Activated CD8-positive, alpha-beta memory T cell treated with anti-CD3 and anti-CD28 coated beads, Interleukin-2, amount 50 U/mL, for 4 hours (primary cell): Measurements from ENCODE around the gene HAUS3.
A peak's percentile ranks its signal among the peaks of the same experiment; 100 is the strongest.

Experiments used
- DNase-seq: peaks from one replicate; pipeline ENCODE4 v3.0.0-alpha.2; 2020

The HAUS3 gene, protein sequence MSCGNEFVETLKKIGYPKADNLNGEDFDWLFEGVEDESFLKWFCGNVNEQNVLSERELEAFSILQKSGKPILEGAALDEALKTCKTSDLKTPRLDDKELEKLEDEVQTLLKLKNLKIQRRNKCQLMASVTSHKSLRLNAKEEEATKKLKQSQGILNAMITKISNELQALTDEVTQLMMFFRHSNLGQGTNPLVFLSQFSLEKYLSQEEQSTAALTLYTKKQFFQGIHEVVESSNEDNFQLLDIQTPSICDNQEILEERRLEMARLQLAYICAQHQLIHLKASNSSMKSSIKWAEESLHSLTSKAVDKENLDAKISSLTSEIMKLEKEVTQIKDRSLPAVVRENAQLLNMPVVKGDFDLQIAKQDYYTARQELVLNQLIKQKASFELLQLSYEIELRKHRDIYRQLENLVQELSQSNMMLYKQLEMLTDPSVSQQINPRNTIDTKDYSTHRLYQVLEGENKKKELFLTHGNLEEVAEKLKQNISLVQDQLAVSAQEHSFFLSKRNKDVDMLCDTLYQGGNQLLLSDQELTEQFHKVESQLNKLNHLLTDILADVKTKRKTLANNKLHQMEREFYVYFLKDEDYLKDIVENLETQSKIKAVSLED

DNA sequence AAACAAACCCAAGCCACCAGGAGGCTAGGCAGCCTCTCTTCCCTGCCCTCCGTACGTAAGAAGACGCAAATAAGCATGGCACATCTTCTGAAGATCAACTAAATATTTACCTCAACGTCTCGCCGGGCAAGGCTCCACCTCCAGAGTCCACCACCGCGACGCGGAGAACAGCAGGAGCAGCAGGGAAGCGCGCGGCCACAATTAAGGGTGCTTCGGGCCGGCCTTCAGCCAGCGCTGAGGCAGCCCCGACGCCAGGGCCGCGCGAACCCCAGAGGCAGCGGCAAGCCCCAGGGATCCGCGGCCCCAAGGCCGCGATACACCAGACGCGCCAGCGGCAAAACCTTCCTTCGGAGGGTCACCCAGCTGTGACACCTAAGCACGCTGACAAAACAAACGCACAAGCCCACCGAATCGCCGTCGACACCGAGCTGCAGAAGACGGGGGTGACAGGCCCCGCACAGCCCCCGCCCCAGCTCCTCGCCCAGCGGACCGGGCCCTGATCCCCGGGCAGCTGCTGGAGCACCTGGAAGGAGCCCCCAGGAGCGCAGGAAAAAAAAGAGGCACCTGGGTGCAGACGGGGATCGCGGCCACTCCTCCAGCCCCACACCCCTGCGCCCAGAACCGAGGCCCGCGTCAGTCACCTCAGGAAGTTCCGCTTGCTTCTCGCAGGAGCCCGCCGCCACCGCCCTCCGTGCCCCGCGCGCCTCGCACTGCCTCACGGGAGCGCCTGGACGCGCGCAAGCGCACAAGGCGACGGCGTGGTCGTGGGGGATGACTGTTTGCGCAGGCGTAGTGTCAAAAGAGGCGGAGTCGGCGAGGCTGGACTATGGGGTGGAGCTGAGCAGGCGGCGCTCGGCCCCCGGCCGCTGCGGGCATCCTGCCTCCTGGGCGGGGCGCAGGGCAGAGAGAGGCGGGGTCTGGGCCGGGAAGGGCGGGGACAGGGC is at the start of gene HAUS3, which contains the start of gene POLN:
TSS of gene HAUS3 (minus strand) at position 712 of the 944 bp plus-strand sequence. CDS start 1,175 bp downstream, outside the sequence.
TSS of gene POLN (minus strand) at position 712 of the 944 bp plus-strand sequence. CDS start 12,890 bp downstream, outside the sequence.
- peak; percentile 98 for DNase-seq

DNA sequence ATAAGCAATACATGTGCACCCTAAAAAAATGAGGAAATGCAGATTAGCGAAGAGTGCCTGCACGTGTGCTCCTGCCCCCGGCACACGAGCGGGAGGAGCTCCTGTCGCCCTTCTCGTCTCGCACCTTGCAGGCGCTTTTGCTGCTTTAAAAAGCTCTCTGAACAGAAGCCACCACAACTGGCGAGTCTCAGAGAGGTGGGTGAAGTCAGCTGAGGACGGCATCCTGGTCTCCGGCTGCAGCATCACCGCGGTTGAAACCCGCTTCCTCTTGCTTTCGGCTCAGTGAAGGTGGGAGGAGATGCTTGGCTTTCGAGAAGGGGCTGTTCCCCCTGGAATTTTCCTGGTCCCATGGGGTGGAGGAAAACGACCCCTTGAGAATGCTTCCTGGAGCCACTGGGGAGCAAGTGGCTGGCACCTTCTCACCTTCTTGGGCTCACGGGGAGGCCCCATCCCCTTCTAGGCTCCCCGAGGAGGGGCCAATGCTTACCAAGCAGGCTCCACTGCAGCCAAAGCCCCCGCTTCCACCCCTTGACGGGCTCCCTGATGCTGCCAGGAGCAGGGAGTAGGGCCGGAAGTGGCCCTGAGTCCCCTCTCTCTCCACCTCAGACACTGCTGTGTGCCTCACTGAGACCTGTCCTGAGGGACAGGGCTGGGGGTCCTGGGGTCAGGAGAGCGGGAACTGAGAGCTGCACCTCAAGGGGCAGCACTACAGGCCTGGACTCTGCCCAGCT is 49.2 kb upstream of the HAUS3 start:
- peak; percentile 72 for DNase-seq

DNA sequence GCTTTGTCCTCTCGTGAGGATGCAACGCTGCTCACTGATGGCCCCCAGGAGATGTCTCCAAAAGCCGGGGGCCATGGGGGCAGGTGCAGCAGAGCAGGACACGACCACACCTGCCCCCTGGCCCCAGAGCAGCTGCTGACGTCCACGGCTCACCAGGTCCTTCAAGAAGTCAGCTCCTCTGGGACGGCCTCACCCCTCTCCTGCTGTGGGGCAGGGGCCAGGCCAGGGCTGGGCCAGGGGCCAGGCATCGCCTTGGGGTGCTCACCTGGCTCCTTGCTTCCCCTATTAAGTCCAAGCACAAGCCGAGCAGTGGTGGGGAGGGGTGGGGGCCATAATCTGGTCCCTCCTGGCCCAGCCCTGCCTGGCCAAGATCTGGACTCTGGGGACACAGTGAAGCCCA is 48.6 kb upstream of the HAUS3 start:
- no peak for DNase-seq

DNA sequence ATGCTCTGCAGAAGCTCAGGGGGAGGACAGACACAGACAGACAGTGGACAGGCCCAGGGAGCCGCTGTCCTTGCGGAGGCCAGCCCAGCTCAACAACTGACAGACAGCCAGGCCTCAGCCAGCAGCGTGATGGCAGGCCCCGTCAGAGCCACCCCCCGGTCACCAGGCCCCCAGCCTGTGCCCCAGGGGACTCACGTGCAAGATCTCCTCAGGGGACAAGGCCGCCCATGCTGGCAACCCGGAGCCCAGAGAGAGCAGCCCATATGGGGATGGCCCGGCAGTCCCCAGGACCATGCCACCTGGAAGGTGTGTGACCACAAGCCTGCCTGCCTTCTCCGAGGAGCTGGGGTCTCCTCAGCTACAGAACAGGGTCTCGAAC is 48.0 kb upstream of the HAUS3 start:
- peak; percentile 12 for DNase-seq

DNA sequence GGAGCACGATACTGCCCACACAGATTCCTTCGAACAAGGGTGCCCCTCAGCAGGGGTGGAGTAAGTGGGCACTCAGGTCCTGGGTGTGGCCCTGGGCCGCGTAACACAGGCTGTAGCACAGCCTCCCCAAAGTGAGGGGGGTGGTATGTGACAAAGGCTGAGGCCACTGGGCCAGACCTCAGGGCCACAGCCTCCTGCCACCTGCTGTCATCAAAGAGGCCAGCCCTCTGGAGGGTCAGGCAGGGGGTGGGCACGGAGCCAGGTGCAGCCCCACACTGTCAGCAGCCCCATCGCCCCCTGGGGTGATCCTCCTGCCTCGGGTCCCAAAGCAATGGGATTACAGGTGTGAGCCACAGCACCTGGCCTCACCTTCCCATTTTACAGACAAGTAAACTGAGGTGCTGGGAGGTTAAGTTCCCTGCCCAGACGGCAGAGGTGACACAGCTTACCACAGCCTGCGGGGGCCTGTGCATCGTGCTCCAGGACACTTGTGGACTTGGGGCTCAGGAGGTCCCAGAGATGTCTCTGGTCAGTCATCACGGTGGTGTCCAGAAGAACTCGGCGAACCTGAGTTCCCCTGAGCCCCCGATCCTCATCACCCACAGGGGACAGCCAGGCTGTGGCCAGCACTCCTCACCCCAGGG is 47.5 kb upstream of the HAUS3 start:
- DNase-seq = peak; percentile 7

DNA sequence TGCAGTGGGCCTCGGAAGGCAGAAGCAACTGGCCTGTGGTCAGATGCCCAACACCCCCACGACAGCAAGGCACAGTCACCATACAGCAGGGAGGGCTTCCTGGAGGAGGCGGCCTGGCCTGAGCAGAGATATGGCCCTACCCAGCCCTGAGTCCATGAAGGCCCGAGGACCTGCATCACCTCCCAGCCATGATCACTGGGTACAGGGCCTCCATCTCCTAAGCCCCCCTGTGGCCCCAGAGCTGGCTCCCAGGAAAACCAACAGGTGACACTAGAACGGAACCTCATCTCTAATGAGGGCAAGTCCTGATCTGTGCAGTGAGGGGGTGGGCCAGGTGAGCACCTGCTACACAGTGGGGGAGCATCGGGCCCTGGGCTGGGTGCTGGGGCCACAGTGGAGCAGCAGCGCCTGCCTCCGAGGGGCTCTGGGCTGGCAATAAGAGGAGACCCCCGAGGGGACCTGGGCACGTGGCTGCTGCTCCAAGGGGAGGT is 46.2 kb upstream of the HAUS3 start:
- peak; percentile 14 for DNase-seq

DNA sequence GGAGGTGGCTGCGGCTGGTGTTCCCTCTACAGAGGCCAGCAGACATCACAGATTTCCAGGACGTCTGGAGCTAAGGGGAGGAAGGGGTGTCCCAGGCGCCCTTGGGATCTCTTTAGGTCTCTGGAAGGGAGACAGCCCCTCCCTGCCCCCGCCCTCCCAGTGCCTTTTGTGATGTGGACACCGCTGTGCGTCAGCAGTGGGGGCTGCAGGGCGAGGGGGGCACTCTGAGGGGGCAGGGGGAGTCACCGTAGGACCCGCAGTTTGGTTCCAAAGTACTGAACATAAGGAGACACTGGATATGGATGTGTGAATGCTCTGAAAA is 45.6 kb upstream of the HAUS3 start:
- DNase-seq = no peak

DNA sequence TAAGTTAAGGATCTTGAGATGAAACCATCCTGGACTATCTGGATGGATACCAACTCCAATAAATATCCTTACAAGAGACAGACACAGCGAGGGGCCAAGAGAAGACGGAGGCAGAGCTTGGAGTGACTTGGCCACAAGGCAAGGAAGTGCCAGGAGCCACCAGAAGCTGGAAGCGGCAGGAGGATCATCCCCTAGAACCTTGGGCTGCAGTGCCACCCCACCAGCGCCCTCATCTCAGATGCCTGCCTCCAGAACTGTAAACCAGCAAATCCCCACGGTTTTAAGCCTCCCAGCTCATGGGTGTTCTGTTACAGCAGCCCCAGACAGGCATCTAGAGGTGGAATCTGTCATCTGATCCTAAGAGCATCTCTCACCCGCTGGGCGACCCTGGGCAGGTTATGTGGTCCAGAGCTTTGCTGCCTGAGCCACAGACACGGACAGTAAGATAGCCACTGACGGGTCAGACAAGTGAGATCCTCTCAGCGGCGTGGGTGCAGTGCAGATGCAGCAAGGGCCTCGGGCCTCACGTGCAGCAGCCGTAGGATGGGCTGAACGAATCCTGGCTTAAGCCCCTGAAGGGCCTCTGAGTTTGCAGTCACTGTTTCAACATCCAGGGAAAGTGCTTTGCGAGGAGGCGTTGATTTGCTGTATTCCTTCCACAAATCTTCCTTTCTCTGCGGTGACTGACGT is 45.1 kb upstream of the HAUS3 start:
- peak; percentile 7 for DNase-seq

DNA sequence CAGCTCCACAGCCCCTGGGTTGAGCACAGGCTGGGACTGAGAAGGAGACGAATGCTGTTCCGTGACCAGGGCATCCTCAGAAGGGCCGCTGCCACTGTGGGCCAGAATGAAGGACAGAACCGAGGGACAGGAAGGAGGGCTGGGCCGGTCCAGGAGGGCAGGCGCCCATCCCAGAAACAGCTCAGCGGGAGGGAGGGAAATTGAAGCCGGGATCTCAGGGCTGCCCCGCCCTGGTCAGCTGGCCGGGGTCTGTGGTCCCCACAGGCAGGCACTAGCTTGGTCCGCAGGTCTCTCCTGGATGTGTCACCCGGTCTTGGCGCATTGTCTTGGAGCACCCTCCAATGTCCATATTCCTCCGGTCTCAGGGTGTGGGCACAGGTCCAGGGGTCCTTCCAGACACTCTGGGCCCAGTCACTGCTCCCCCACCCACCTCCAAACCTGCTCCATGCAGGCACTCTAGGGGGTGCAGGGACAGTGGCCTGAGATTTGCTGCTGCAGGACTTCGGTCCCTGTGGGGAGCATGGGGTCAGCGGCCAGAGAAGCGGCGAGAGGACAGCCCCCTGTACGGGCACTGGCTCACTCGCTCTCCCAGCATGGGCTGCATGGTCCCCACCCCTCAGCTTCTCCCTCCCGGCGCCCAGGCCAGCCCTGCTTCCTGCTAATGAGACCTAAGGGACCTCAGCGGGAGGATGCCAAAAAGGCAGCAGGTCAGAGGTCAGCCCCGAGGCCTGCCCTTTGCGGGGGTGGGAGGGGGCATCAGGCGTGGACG is 43.9 kb upstream of the HAUS3 start:
- DNase-seq = peak; percentile 15

DNA sequence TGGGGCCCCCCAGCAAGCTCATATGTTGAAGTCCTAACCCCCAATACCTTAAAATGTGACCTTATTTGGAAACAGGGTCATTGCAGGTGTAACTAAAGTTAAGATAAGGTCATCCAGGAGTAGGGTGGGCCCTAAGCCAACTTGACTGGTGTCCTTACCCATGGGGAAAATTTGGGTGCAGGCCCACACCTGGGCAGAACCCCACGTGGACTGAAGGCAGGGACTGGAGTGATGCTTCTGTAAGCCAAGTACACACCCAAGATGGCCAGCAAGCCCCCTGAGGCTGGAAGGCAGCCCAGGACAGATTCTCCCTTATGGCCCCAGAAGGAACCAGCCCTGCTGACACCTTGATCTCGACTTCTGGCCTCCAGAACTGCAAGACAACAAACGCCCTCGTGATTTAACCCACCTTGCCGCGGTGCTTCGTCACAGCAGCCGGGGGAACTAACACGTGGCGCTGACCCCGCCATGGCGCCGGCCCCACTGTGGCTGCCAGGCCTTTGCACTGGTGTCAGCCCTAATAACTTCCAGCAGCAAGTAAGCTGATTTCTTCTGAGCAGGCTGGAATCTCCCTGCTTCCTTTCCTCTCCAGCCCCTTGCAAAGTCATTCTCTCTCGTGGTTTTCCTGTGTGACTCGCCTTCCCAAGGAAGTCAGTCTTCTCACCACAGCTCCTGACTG is 43.2 kb upstream of the HAUS3 start:
- peak; percentile 16 for DNase-seq

DNA sequence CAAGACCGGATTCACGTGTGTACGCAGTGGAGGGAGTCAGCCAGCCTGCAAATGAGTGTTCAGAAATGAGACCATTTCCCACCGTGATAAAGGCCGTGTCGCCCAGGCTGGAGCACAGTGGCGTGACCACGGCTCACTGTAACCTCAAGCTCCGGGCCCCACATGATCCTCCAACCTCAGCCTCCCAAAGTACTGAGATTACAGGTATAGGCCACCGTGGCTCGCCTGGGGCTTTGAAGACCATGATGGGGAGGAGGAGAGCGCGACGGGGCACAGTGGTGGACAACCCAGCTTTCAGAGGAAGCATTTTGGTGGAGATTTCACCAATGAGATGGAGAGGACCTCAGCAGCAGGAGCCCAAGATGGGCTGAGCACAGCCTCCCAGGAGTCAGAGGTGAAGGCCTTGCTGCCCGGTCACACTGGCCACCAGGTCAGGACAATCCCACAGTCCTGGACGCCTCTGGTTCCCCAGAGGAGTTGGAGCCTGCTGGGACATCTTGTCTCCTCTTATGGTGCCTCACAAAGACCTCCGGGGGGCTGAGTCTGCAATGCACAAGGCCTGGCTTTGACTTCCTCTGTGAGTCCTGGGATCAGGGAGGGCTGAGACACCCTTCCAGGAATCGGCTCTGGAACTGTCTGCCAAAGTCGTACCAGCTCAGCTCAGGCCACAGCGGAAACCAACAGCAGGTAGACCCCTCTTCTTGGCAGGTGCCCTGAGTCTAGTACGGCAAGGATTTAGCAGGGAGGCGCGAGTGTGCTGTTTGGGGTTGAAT is 42.4 kb upstream of the HAUS3 start:
- no peak for DNase-seq

DNA sequence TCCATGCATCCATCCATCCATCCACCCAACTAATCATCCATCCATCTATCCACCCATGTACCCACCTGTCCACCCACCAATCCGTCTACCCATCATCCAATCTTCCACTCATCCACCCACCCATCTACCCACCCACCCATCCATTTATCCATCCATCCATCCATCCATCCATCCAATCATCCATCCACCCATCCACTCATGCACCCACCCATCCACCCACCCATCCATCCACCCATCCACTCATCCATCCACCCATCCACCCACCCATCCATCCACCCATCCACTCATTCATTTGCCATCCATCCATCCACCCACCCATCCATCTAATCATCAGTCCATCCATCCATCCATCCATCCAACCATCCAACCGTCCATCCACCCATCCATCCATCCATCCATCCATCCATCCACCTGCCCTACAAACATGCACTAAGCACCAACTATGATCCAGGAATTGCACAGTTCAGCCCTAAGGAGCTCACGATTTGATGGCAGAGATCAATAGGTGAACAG is 41.3 kb upstream of the HAUS3 start:
- no peak for DNase-seq

DNA sequence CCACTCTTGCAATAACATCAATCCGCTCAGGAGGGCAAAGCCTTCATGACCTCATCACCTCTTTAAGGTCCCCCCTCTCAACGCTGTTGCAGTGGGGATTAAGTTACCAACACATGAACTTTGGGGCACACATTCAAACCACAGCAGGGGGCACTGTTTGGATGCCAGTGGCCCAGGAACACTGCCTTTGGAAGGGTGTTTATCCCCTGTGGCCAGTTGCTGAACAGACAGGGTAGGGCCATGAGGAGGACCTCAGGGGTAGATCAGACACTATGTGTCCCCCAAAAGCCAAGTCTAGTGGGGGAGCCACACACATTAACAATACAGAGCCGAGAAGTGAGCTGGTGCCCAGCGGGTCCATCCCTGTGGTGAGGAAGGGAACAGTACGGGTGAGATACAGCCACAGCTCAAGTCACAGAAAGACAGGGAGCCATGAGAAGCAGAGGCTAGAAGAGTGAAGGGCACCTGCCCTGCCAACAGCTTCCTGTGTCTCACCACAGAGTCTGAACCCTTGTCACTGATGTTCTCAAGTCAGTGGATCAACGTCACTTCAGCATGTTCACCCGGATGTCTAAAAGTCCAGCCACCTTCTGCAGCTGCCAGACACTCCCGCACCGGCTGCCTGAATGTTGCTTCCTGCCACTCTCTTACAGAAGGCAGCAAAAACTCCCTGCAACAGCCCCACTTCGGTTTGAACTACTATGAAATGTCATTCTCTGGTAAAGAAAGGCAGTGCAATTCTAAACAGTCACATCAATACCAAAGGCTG is 39.8 kb upstream of the HAUS3 start:
- peak; percentile 76 for DNase-seq

DNA sequence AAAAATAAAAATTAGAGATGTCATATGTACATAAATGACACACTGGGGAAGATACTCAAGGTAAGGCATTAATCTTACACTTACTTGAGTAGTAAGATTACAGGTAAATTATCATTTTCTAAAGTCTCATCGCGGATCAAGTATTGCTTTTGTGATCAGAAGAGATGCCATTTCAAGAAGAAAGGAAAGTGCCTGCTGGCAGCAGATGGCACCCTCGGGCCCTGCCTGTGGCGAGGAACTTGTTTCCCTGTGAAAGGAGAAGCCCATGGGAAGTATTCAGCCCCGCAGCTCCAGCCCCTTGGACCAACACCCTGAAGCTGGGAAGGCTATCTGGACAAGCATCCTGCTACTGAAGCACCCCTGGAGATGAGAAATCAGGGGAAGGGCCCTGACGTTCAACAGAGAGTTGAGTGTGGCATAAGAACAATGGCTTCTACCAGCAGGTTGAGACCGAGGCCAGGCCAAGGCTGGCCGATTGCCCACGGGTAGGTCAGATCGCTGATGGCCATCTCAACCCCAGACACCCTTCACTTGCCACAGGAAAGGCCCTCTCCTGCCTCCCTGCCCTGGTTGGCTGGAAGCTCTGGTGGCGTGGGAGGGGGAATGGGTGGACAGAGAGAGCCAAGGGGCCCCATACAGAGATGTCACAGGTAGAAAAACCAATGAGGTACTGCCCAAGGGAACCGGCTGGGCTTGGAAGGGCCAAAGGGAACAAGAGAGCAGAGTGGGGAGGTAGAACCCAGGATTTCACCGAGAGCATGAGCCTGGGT is 38.8 kb upstream of the HAUS3 start:
- DNase-seq = no peak

DNA sequence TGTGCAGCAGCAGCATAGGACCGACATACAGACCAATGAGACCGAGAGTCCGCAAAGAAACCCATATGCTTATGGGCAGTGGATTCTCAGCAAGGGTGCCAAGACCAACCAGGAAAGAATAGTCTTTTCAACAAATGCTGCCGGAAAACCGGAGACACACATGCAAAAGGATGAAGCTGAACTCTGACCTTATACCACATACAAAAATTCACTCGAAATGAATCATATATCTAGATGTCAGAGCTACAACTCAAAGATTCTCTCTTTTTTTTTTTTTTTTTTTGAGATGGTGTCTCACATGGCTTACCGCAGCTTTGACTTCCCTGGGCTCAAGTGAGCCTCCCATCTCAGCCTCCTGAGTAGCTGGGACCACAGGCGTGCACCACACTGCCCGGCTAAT is 36.0 kb upstream of the HAUS3 start:
- DNase-seq = no peak

DNA sequence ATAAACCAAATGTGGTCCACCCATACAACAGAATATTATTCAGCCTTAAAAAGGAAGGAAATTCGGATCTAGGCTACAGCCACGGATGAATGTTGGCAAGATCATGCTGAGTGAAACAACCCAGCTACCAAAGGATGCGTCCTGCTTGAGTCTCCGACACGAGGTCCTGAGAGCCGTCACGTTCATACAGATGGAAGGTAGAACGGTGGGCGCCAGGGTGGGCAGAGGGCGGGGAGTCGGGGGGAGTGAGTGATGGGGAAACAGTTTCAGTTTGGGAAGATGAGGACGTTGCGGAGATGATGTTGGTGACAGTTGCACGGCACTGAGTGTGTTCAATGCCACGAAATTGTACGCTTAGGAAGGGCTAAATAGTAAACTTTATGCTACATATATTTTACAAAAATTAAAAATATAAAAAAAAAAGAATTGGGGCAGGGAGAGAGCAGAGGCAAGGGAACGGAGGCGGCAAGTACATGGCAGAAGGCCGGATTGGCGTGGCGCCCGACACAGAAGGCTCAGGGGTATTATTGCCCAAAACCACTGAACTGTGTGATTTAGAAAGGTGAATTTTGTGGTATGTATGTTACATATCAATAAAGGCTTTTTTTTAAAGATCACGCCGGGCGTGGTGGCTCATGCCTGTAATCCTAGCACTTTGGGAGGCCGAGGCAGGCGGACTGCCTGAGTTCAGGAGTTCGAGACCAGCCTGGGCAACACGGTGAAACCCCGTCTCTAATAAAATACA is 34.8 kb upstream of the HAUS3 start:
- no peak for DNase-seq
